ENCODE data around the gene CEBPZ.

GRCh38 chr2:37181726-37182684 lies 49.4 kb downstream of the CEBPZ start:
- TF ChIP-seq TAF1 (IDR thresholded peaks at IDR 0.05; ENCODE audit: borderline replicate concordance, low read depth, low read length), result no peak
- TF ChIP-seq POLR2A (IDR thresholded peaks at IDR 0.05; ENCODE audit: low read depth, low read length), result no peak

All from GM12892 (cell line).